ENCODE data around the gene PSME3IP1. TPM values are rescaled to one million over a fixed set of nuclear protein-coding genes. Genes with fewer than 3 reads are reported as not detected.
"Not testable (repeated sequence)": the region's sequence is repeated elsewhere in the genome, so short reads cannot be mapped to it uniquely, and the experiment has no call there.

PSME3IP1 gene
- total RNA-seq, 2 donors from 2014 or later, result 109 to 118 TPM

DNA sequence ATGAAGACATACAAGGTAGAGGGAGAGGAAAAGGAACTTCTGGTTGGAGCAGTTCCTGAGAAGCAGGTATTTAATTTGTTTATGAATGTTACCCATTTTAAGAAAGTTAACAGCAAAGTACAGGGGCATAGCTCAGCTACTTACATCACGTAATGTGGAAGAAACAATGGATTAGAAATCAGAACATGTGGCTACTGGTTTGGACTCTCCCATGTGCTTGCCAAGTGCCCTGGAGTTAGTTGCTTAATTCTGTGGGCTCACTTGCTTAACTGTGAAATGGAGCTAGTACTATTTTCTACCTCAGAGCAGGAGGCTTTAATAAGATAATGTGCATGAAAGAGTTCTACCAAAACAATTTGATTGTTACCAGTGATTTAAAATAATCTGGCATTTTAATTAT is 27.6 kb upstream of the PSME3IP1 start:
- no peaks in the 10 kb centered on the region for H3K4me1 Mint-ChIP-seq
- H3K36me3 Mint-ChIP-seq (ENCODE audit: low read depth), result peaks cover 22% of the 10 kb centered on the region
- no peaks in the 10 kb centered on the region for H3K27me3 Mint-ChIP-seq
- H3K4me3 Mint-ChIP-seq, result no peak overlapping the region
- no peak overlapping the region for H3K27ac Mint-ChIP-seq
- DNase-seq (no peak), ATAC-seq (no peak)
- peaks cover 19% of the 10 kb centered on the region for H3K9me3 ChIP-seq (ENCODE audit: control insufficient read depth, low read length, poor library complexity, severe bottlenecking)

DNA sequence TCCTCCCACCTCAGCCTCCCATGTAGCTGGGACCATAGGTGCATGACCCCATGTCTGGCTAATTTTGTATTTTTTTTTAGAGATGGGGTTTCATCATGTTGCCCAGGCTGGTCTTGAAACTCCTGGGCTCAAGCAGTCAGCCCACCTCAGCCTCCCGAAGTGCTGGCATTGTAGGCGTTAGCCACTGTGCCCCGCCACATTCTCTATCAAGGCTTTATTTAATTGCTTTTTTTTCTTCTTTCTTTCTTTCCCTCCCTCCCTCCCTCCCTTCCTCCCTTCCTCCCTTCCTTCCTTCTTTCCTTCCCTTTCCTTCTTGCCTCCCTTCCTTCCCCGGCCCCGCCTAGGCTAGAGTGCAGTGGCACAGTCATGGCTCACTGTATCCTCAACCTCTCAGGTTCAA is 23.9 kb upstream of the PSME3IP1 start:
- no peaks in the 10 kb centered on the region for H3K4me1 Mint-ChIP-seq
- no peak for DNase-seq
- ATAC-seq, result no peak
- no peak overlapping the region for H3K4me3 Mint-ChIP-seq
- H3K27me3 Mint-ChIP-seq, result no peaks in the 10 kb centered on the region
- H3K27ac Mint-ChIP-seq, result no peak overlapping the region
- no peaks in the 10 kb centered on the region for H3K9me3 ChIP-seq (ENCODE audit: control insufficient read depth, low read length, poor library complexity, severe bottlenecking)
- peaks cover 10% of the 10 kb centered on the region for H3K36me3 Mint-ChIP-seq (ENCODE audit: low read depth)

DNA sequence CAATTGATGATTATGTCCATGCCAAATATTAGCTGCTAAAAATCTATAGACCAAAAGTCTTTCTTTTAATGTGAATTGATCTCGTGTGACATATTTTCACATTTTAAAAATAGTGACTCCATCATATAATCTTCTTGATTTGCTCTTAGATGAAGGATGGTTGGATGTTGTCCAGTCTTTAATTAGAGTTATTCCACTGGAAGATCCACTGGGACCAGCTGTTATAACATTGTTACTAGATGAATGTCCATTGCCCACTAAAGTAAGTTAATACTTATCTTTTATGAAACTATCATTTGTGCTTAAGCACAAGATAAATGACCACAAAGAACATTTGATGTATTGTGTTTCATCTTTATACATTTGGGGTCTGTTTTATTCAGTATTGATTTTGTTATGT is 23.1 kb upstream of the PSME3IP1 start:
- Mint-ChIP-seq H3K27me3 (no peaks in the 10 kb centered on the region), H3K4me1 (no peaks in the 10 kb centered on the region), H3K27ac (no peak overlapping the region), H3K36me3 (ENCODE audit: low read depth) (peaks cover 11% of the 10 kb centered on the region), H3K4me3 (no peak overlapping the region)
- no peaks in the 10 kb centered on the region for H3K9me3 ChIP-seq (ENCODE audit: control insufficient read depth, low read length, poor library complexity, severe bottlenecking)
- no peak for ATAC-seq
- DNase-seq, result no peak

DNA sequence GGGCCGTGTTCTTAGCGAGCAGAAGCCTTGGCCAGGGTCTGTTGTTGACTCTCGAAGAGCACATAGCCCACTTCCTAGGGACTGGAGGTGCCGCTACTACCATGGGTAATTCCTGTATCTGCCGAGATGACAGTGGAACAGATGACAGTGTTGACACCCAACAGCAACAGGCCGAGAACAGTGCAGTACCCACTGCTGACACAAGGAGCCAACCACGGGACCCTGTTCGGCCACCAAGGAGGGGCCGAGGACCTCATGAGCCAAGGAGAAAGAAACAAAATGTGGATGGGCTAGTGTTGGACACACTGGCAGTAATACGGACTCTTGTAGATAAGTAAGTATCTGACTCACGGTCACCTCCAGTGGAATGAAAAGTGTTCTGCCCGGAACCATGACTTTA is 18.8 kb upstream of the PSME3IP1 start:
- H3K9me3 ChIP-seq (ENCODE audit: control insufficient read depth, low read length, poor library complexity, severe bottlenecking), result no peaks in the 10 kb centered on the region
- H3K4me3 Mint-ChIP-seq, result no peak overlapping the region
- ATAC-seq (no peak), DNase-seq (no peak)
- H3K4me1 Mint-ChIP-seq, result peaks cover 5% of the 10 kb centered on the region
- H3K27me3 Mint-ChIP-seq, result no peaks in the 10 kb centered on the region
- H3K36me3 Mint-ChIP-seq (ENCODE audit: low read depth), result peaks cover 4% of the 10 kb centered on the region
- no peak overlapping the region for H3K27ac Mint-ChIP-seq

DNA sequence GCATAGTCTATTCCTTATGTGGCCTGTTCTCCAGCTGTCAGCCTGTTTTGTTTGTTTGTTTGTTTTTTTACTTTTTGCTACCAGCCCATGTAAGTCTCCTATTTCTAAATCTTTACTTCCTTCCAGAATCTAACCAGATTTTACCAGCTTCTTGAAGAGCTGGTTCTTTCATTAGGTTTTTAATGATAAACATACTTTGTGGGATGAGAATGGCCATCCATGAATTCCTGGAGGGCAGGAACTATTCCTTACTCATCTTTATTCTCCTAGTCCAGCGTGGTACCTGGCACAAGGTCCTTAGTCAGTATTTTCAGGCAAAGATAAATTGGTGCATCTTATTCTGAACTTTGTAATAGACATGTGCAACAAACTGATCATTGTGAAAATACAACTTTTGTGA is 17.6 kb upstream of the PSME3IP1 start:
- Mint-ChIP-seq H3K36me3 (ENCODE audit: low read depth) (peaks cover 4% of the 10 kb centered on the region), H3K27me3 (no peaks in the 10 kb centered on the region), H3K27ac (no peak overlapping the region), H3K4me3 (no peak overlapping the region), H3K4me1 (peaks cover 7% of the 10 kb centered on the region)
- DNase-seq, result no peak
- H3K9me3 ChIP-seq (ENCODE audit: control insufficient read depth, low read length, poor library complexity, severe bottlenecking), result no peaks in the 10 kb centered on the region
- ATAC-seq, result no peak

DNA sequence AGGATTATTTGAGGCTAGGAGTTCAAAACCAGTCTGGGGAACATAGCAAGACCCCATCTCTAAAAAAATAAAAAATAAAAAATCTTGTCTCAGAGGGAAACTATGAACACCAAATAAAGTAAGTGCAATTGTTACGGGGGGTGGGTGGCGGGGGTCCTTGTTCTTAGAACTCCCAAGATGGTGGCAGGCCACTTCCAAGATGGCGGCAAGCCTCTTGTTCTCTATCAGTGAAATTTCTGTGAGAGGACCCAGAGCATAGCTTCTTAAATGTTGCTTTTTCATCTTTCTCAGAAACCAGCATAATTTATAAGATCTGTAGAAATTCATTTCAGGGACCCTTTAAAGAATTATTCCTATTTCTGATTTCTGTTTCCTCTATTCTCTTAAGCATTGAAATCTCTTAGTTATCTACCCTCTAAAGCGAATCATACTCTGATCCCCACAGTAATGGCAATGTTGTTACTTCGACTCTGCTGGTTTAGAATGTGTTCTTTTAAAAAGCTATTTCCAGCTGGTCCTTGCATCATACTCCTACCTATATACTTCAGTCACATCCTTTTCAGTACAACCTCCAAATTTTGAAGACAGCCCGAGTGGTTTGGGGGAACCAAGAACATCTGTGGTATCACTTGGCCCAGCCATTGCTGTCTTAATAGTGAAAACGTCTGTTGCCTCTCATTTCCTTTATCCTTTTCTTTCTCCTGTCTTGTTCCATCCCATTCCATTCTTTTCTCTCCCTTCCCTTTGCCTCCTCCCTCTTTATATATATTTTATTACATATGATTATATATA is 16.5 kb upstream of the PSME3IP1 start:
- H3K4me1 Mint-ChIP-seq, result peaks cover 8% of the 10 kb centered on the region
- no peaks in the 10 kb centered on the region for H3K27me3 Mint-ChIP-seq
- ATAC-seq, result no peak
- DNase-seq, result no peak
- no peak overlapping the region for H3K4me3 Mint-ChIP-seq
- no peaks in the 10 kb centered on the region for H3K9me3 ChIP-seq (ENCODE audit: control insufficient read depth, low read length, poor library complexity, severe bottlenecking)
- H3K27ac Mint-ChIP-seq, result no peak overlapping the region
- peaks cover 2% of the 10 kb centered on the region for H3K36me3 Mint-ChIP-seq (ENCODE audit: low read depth)

DNA sequence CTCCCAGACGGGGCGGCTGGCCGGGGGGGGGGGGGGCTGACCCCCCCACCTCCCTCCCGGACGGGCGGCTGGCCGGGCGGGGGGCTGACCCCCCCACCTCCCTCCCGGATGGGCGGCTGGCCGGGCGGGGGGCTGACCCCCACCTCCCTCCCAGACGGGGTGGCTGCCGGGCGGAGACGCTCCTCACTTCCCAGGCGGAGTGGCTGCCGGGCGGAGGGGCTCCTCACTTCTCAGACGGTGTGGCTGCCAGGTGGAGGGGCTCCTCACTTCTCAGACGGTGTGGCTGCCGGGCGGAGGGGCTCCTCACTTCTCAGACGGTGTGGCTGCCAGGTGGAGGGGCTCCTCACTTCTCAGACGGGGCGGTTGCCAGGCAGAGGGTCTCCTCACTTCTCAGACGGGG is 15.1 kb upstream of the PSME3IP1 start:
- H3K9me3 ChIP-seq (ENCODE audit: control insufficient read depth, low read length, poor library complexity, severe bottlenecking); H3K4me1 Mint-ChIP-seq; DNase-seq; H3K27ac Mint-ChIP-seq; H3K27me3 Mint-ChIP-seq; H3K36me3 Mint-ChIP-seq (ENCODE audit: low read depth); H3K4me3 Mint-ChIP-seq; ATAC-seq: not testable (repeated sequence)

DNA sequence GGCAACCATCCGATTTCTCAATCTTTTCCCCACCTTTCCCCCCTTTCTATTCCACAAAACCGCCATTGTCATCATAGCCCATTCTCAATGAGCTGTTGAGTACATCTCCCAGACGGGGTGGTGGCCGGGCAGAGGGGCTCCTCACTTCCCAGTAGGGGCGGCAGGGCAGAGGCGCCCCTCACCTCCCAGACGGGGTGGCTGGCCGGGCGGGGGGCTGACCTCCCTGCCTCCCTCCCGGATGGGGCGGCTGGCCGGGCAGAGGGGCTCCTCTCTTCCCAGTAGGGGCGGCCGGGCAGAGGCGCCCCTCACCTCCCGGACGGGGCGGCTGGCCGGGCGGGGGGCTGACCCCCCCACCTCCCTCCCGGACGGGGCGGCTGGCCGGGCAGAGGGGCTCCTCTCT is 14.5 kb upstream of the PSME3IP1 start:
- not testable (repeated sequence) for H3K36me3 Mint-ChIP-seq (ENCODE audit: low read depth)

DNA sequence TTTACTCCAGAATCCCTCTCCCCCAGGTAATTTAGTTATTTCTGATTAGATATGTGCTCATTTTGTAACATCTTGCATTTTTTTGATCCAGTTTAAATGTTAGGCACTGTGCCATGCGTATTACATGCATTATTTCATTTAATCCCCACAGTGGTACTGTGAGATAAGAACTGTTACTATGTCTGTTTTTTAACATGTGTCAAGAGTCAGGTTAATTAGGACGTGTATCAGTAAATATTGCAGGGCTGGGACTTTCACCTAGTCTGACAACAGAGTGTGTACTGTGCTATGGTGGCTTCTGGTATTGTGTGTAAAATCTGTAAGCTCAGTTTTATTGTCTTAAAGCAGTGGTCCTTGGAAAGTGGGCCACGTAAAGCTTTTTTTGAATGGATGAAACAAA is 10.9 kb upstream of the PSME3IP1 start:
- ATAC-seq, result no peak
- H3K36me3 Mint-ChIP-seq (ENCODE audit: low read depth), result no peaks in the 10 kb centered on the region
- H3K9me3 ChIP-seq (ENCODE audit: control insufficient read depth, low read length, poor library complexity, severe bottlenecking), result no peaks in the 10 kb centered on the region
- H3K4me1 Mint-ChIP-seq, result peaks cover 8% of the 10 kb centered on the region
- no peak overlapping the region for H3K4me3 Mint-ChIP-seq
- no peaks in the 10 kb centered on the region for H3K27me3 Mint-ChIP-seq
- no peak for DNase-seq
- no peak overlapping the region for H3K27ac Mint-ChIP-seq

More for the DNA sequence above, 14.5 kb upstream of the PSME3IP1 start:
- DNase-seq; H3K4me1 Mint-ChIP-seq; H3K27me3 Mint-ChIP-seq; H3K27ac Mint-ChIP-seq; ATAC-seq; H3K9me3 ChIP-seq (ENCODE audit: control insufficient read depth, low read length, poor library complexity, severe bottlenecking); H3K4me3 Mint-ChIP-seq: not testable (repeated sequence)

DNA sequence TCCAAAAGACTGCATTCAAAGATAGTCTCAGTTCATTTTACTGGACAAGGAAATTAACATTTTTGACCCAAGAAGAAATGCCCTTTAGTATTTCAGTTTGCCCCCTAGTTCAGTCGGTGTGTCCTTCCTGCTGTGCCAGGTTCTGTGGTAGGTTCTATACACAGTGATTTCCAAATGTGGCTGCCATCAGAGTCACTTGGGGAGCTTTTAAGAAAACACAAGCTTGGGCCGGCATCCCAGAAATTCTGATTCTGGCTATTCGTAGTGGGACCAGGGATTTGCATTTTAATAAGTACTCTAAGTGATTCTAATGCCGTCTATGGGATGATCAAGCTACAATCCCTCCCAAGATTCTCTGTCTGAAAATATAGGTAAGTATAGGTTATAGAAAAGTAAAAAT is 10.4 kb upstream of the PSME3IP1 start:
- DNase-seq, result no peak
- no peak for ATAC-seq
- H3K4me3 Mint-ChIP-seq, result no peak overlapping the region
- no peaks in the 10 kb centered on the region for H3K27me3 Mint-ChIP-seq
- H3K36me3 Mint-ChIP-seq (ENCODE audit: low read depth), result no peaks in the 10 kb centered on the region
- no peaks in the 10 kb centered on the region for H3K9me3 ChIP-seq (ENCODE audit: control insufficient read depth, low read length, poor library complexity, severe bottlenecking)
- peaks cover 8% of the 10 kb centered on the region for H3K4me1 Mint-ChIP-seq
- no peak overlapping the region for H3K27ac Mint-ChIP-seq

DNA sequence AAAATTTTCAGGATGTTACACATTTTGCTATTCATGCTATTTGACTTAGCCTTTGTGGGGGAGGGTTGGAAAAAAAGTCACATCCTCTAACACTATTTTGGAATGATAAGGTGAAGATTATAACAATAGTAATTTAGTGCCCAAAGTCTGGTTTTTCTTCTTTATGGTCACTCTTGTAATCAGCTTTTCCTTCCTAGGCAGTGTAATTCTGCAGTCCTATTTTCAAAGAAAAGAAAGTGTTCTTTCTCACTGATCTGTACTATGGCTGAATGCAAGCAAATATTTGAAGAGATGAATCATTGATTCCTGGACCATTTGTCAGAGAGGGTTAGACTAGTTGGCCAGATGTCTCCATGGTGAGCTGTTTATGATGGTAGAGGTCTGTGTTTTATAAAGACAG is 8.7 kb upstream of the PSME3IP1 start:
- H3K27me3 Mint-ChIP-seq, result no peaks in the 10 kb centered on the region
- no peaks in the 10 kb centered on the region for H3K9me3 ChIP-seq (ENCODE audit: control insufficient read depth, low read length, poor library complexity, severe bottlenecking)
- peaks cover 13% of the 10 kb centered on the region for H3K4me1 Mint-ChIP-seq
- H3K27ac Mint-ChIP-seq, result peak overlapping the region; percentile 60
- no peak for ATAC-seq
- H3K36me3 Mint-ChIP-seq (ENCODE audit: low read depth), result no peaks in the 10 kb centered on the region
- no peak overlapping the region for H3K4me3 Mint-ChIP-seq
- DNase-seq, result no peak

DNA sequence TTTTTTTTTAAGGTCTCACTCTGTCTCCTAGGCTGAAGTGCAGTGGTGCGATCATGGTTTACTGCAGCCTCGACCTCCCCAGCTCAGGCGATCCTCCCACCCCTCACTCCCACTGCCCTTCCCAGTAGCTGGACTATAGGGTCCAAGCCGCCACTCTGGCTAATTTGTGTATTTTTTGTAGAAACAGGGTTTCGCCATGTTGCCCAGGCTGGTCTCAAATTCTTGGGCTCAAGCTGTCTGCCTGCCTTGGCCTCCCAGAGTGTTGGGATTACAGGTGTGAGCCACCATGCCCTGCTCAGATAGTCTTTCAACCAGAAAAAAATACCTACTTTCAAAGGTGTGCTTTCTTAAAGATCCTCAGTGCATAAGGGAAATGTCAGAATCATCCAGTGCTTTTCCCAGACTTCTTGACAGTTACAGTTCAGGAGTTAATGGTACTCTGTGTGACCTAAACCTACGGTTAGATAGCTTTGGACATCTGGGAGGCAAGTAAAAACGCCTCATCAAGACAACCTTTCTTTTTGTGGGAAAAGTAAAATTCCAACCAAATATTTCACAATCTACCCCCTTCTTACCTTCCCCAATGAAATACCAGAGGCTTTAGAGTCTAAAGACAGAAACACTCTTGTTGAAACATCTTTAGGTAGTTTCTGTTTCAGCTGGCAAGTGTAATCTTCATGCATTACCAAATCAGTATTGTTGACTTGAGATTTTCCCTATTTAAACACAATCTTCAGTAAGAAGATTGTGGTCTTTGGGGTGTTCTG is 7.1 kb upstream of the PSME3IP1 start:
- Mint-ChIP-seq H3K4me3 (no peak overlapping the region), H3K27me3 (no peaks in the 10 kb centered on the region), H3K4me1 (peaks cover 14% of the 10 kb centered on the region), H3K27ac (peak overlapping the region; percentile 60), H3K36me3 (ENCODE audit: low read depth) (no peaks in the 10 kb centered on the region)
- ATAC-seq (no peak), DNase-seq (no peak)
- no peaks in the 10 kb centered on the region for H3K9me3 ChIP-seq (ENCODE audit: control insufficient read depth, low read length, poor library complexity, severe bottlenecking)

DNA sequence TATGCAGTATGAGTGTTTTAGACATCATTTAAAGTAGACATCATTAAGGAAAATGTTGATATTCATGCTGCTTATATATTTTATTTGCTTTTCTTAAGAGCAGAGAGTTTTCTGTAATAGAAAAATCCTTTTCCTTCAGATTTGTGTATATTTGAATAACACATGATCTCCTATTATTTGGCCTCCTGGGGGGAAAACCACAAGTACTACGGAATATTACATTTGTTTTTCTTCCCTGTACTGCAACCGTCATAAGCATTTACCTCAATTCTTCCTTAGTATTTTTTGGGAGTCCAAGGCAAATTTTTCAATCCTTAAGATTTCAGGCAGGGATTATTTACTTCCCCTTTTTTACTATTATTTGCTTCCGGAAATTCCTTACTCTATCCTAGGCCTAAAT is 6.3 kb upstream of the PSME3IP1 start:
- Mint-ChIP-seq H3K27me3 (no peaks in the 10 kb centered on the region), H3K27ac (peak overlapping the region; percentile 32), H3K36me3 (ENCODE audit: low read depth) (no peaks in the 10 kb centered on the region), H3K4me1 (peaks cover 22% of the 10 kb centered on the region), H3K4me3 (no peak overlapping the region)
- ATAC-seq (no peak), DNase-seq (no peak)
- no peaks in the 10 kb centered on the region for H3K9me3 ChIP-seq (ENCODE audit: control insufficient read depth, low read length, poor library complexity, severe bottlenecking)
